Stimulated activated CD4-positive, alpha-beta T cell treated with anti-CD3 and anti-CD28 coated beads, Interleukin-4, amount 100 ng/mL, for 48 hours (primary cell): ENCODE results near the gene FBP1.
"Not testable (repeated sequence)": the region's sequence is repeated elsewhere in the genome, so short reads cannot be mapped to it uniquely, and the experiment has no call there.

Source experiments
- DNase-seq, 2 donors: peaks; one replicate each; pipeline ENCODE4 v3.0.0-alpha.2; 2020; ENCODE audit warnings: low read depth in 2 of 2

FBP1 gene

DNA sequence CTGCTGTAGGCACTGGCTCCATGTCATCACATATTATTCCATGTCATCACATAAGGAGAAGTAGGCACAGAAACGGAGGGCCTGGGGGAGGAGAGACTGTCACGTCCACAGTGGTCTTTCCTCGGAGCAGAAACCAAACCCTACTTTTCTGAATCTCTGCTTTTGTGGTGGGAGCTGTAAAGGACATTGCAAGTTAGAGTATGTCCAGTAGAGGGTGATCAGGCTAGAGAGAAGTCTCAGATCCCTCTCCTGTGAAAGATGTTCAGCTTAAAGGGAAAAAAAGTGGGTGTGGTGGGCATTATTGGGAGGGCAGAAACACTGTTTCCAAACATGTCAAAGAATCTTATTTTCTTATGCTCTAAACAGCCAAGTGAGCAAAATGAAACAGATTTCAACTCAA is 26.3 kb downstream of the FBP1 start:
- DNase-seq = no peak

- DNase-seq = no peak
Measured at GRCh38 chr9:94612071-94612470, 27.2 kb downstream of the FBP1 start.

- peak; percentile 54 to 61 for DNase-seq
Measured at GRCh38 chr9:94611638-94612068, 27.7 kb downstream of the FBP1 start.

- DNase-seq = no peak
Measured at GRCh38 chr9:94610181-94610606, 29.1 kb downstream of the FBP1 start.

DNA sequence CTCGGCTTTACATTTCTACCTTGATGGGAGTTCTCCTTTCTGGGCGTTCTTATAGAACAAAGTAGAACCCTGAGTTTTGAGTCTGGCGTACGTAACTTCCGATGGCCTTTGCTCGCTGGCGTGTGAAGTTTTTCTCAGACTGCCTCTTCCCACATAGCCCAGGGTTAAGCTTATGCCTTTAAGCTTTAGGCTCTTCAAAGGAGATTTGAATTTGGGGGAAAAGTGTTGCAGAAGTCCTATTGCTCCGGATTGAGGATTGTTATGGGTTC is 32.0 kb downstream of the FBP1 start:
- DNase-seq = no peak

GRCh38 chr9:94606646-94607422 is 32.5 kb downstream of the FBP1 start:
- no peak for DNase-seq

DNA sequence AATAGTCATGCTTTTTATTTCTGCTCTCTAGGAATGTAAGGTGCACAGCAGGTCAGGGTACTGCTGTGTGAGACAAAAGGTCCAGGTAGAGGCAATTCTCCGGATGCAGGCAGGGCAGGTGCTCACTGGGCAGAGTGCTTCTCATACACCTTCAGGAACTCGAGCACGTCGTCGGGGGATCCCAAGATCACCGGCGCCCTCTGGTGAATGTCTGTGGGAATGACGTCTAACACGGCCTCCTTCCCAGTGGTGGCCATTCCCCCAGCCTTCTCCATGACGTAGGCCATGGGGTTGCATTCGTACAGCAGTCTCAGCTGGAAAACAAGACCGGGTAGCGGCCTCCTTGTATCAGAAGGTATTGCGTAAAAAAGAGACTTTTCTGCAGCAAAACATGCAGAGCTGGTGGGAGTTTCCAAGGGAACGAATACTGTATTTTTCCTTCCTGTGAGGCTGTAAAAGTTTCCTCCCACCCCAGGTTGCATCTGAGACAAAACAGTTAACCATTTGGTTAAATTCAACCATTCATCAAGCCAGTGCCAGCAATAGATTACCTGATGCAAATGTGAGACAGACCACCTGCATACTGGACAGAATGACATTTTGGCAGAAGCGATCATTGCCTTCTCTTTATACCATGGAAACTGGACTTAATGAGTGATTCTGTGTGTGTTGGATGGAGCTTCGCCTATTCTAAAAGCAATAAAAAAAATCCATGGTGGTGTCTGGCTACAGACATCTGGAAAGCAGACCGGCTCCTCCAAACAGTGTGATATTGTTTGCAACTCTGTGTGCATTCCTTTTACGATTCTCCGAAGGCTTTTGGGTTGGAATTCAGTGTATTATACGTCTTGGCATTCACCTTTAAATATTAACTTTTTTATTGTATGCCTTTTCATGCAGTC is 35.8 kb downstream of the FBP1 start:
- peak; percentile 70 for DNase-seq

DNA sequence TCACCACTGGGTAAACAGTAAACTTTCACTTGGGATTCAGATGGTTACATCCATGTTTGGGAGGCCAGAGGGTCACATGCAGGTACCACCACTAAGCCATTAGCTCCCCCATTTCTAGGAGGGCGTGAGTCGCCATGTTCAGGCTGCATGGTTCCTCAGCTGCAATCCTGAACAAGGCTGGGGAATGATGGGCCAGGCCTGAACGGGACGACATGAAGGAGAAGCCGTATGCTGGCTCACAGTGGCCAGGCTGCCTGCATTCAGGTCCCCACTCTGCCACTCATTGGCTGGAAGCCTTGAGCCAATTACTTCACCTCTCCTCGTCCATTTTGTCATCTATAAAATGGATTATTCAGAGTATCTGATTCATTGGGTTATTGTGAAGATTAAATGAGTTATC is 36.7 kb downstream of the FBP1 start:
- DNase-seq = no peak

GRCh38 chr9:94600715-94601114 is 38.6 kb downstream of the FBP1 start:
- DNase-seq = no peak

GRCh38 chr9:94600258-94600657 is 39.1 kb downstream of the FBP1 start:
- no peak for DNase-seq

- DNase-seq = no peak
Measured at GRCh38 chr9:94599102-94599501, 40.2 kb downstream of the FBP1 start.

GRCh38 chr9:94593459-94594345 is 45.6 kb downstream of the FBP1 start, which contains the start of gene FBP2:
FBP2 (minus strand) TSS chr9:94593824; CDS start chr9:94593726, 98 bp downstream.
- no peak for DNase-seq

GRCh38 chr9:94592683-94593082 is 46.6 kb downstream of the FBP1 start:
- DNase-seq = not testable (repeated sequence)

DNA sequence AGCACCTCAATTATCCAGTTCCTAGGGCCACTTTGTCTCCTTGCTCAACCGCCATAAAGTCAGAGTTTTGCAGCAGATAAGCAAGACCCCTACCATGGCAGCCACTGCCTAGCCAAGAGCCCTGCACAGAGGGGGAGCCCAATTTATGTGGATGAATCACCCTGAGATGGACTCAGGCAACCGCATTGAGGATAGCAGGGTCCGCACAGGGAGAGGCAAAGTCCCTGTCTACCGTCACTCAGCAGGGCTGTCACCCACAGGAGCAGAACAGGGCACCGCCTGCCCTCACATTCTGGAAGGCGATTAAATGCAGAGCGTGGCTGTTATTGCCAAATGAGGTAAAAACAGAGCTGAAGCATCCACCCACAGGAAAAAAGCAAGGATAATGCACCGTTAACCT is 47.4 kb downstream of the FBP1 start:
- DNase-seq = no peak

- DNase-seq = not testable (repeated sequence)
Measured at GRCh38 chr9:94591046-94591545, 48.2 kb downstream of the FBP1 start.

GRCh38 chr9:94588681-94589080 is 50.6 kb downstream of the FBP1 start:
- no peak for DNase-seq

DNA sequence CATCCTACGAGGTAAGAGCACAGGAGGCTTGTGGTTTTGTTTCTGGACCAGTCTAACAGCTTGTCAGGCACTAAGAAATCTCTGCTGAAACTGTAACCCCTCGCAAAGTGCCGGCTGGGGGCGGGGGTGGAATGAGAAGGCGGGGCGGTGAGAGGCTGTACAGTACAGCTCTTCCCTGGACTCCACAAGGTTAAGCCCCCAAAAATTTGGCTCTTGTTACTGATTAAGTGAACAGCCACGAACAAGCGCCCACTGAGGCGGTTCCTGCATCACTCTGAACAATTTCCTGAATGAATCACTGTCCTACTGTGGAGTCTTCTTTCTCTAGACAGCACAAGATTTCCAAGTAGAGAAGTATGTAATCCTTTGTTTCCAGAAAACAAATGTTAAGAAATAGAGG is 52.5 kb downstream of the FBP1 start:
- DNase-seq = no peak

- DNase-seq = no peak
Measured at GRCh38 chr9:94586316-94586715, 53.0 kb downstream of the FBP1 start.

GRCh38 chr9:94584555-94584954 is 54.8 kb downstream of the FBP1 start:
- DNase-seq = no peak

GRCh38 chr9:94581728-94582127 is 57.6 kb downstream of the FBP1 start:
- DNase-seq = no peak

DNA sequence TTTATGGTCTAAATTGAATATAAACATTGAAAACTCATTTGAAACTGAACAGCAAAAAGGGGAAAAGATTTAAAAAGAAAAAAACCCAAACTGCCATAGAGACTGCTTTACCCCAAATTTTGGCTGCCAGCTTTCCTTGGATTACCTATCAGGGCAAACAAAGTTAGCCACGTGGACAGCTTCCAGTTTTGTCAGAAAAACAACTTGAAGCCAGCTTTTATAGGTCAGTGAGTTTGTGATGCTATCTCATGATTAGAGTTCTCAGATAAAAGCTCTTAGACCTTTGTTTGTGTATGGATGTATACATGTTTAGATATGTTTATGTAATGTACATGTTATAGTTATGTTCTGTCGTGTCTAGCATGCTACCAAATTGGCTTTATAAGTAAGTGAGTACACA is 61.7 kb downstream of the FBP1 start:
- DNase-seq = no peak

GRCh38 chr9:94577036-94577435 is 62.3 kb downstream of the FBP1 start:
- DNase-seq = no peak
